ENCODE data around the gene RNF135. TPM values are rescaled to one million over a fixed set of nuclear protein-coding genes. Genes with fewer than 3 reads are reported as not detected.

The RNF135 gene
- total and polyA plus RNA-seq, 10 of the 15 experiments (the other 5 are each of a cell fraction or from before 2014, with no cell fraction given): 12.7 to 28.0 (median 18.7) TPM

DNA sequence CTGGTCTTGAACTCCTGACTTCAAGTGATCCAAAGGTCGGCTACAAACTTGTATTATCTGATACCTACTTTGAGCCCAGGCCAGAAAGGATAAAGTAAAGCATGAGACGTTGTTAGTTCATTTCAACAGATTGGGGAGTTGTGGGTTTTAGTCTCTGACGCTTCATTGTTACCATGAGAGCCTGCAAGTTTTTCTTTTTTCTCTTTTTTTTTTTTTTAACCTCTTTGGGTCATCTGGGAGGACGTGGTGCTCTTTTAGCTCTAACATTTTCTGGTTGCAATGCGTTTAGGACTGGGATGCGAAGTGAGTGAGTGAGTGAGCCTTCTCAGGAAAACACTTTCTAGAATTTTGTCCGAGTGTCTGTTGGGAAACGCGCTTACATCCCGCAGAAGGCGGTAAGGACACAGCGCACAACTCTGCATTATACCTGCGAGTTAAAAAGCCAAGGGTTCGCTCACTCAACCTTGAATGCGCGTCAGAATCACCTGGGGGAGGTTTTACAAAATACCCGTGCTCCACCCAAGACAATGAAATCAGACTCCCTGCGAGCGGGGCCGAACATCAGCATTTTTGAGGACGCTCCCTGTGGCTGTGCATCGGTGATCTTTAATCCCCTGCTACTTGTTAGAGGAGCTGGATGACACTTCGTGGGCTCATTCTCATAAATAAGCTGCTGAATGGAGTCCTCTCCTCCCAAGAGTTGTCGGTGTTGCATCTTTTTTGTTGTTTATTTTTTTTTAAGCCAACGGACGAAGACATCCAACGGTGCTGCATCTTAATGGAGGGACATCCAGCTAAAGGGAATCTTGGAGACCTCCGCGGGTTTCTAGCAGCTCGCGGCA lies 629 bp upstream of the RNF135 start:
- intact Hi-C loops (cut with micrococcal nuclease; ENCODE audit: unreplicated experiment): loop anchor here (1.0 to 5.0 kb wide), 2 partner anchors 64 to 148 kb away; partner anchors contain the start of genes CRLF3 and TEFM
- BruUV-seq (replicated peaks): TSS peak; percentile 95
- DNase-seq (ENCODE audit: low read depth, low spot score) (no peak), ATAC-seq (peak; percentile 14), FAIRE-seq (no peak)
- POLR2A ChIA-PET: interaction anchor here (0.6 to 2.0 kb wide), 7 partner anchors 9 to 938 kb away, joined by 3 to 6 read pairs (median 4); no protein-coding TSS in a partner anchor
- Histone ChIP-seq H3K4me2 (ENCODE audit: control insufficient read depth, insufficient read depth) (peak overlapping the region; percentile 92), H3K36me3 (ENCODE audit: control insufficient read depth in 2 of 2, insufficient read depth in 2 of 2, low read length in 1 of 2) (peaks cover 0 to under 1% of the 10 kb centered on the region in 2 experiments; a peak in 1 of 4 replicates), H3K9me3 (replicated peaks; ENCODE audit: control insufficient read depth, insufficient read depth, low read length) (no peaks in the 10 kb centered on the region), H3K4me3 (peak overlapping the region; percentile 87), H3K4me1 (ENCODE audit: control insufficient read depth, insufficient read depth, low read length) (peaks cover 15% of the 10 kb centered on the region), H2AFZ (ENCODE audit: control insufficient read depth, low read depth, low read length) (peak overlapping the region; percentile 88), H3K9ac (ENCODE audit: control insufficient read depth, insufficient read depth, low read length) (peak overlapping the region; percentile 97), H3K79me2 (ENCODE audit: control insufficient read depth, insufficient read depth, low read length) (peaks cover 26% of the 10 kb centered on the region), H3K27ac (ENCODE audit: control insufficient read depth, insufficient read depth) (peak overlapping the region; percentile 97), H3K27me3 (replicated peaks in 1 of 2; ENCODE audit: control insufficient read depth in 2 of 2, insufficient read depth in 2 of 2, low read length in 1 of 2) (no peaks in the 10 kb centered on the region), H4K20me1 (ENCODE audit: control insufficient read depth, insufficient read depth) (no peaks in the 10 kb centered on the region)
- TF ChIP-seq CREM (IDR thresholded peaks at IDR 0.05; ENCODE audit: low read depth) (peak; percentile 8; the same call in 1 of the 2 replicates), ZNF384 (IDR thresholded peaks at IDR 0.05; ENCODE audit: borderline replicate concordance, low read depth, low read length) (peak; percentile 54; the same call in 1 of the 2 replicates), RAD21 (IDR thresholded peaks at IDR 0.05; ENCODE audit: insufficient read depth, low read depth, low read length) (0 out of 2 replicates have a peak, but pooled peaks have one; percentile 0), RELB (IDR thresholded peaks at IDR 0.05; ENCODE audit: low read depth) (0 out of 2 replicates have a peak, but pooled peaks have one; percentile 38), NFXL1 (IDR thresholded peaks at IDR 0.05; ENCODE audit: borderline replicate concordance) (no peak), POLR2AphosphoS5 (IDR thresholded peaks at IDR 0.05; ENCODE audit: low read length) (no peak)
- RAD21 ChIA-PET (ENCODE audit: unreplicated experiment): interaction anchor here (0.8 to 2.4 kb wide), 8 partner anchors 9 to 78 kb away, joined by 3 to 8 read pairs (median 5); partner anchors contain the start of gene TEFM
- WGBS (ENCODE audit: insufficient coverage, insufficient replicate concordance, low lambda C conversion rate, missing lambda C conversion rate): 29% methylated on average over 31 of the region's 31 CpGs
- in situ Hi-C loops (cut with MboI): no loop called here
- SMC1A ChIA-PET (ENCODE audit: uncharacterized antibody, unreplicated experiment): interaction anchor here (0.7 to 2.7 kb wide), 7 partner anchors 10 to 349 kb away, joined by 3 to 11 read pairs (median 3); no protein-coding TSS in a partner anchor
- CTCF ChIA-PET: interaction anchor here (0.7 to 1.8 kb wide), 4 partner anchors 39 to 181 kb away, joined by 3 to 4 read pairs (median 3); no protein-coding TSS in a partner anchor

Data from GM12878 (cell line).